GM23338 (cell line): ENCODE results near the gene EDEM3. TPM values are rescaled to one million over a fixed set of nuclear protein-coding genes. Genes with fewer than 3 reads are reported as not detected.

ENCODE experiments used
- ATAC-seq: fragments of 200-7000 bp; cut with Tn5 transposase; 3 replicates; pipeline ENCODE4 v1.9.1; 2020
- DNase-seq: peaks from one replicate; pipeline ENCODE4 v3.0.0-alpha.2; 2015; ENCODE audit warnings: low spot score
- H2AFZ ChIP-seq: fragments of 200-600 bp; sonication (generic); 2 replicates; pipeline ENCODE4 v1.8.0; 2016; ENCODE audit warnings: antibody characterized with exemption, mild to moderate bottlenecking, moderate library complexity
- H3F3A ChIP-seq: fragments of 200-600 bp; sonication (generic); replicated peaks from 2 replicates; pipeline ENCODE4 v1.8.0; 2017; ENCODE audit warnings: antibody characterized with exemption, mixed run types, low read depth
- H3K27ac ChIP-seq: fragments of 200-600 bp; sonication (generic); 2 replicates; pipeline ENCODE4 v1.6.1; 2016; ENCODE audit warnings: low read depth
- H3K27me3 ChIP-seq: fragments of 200-600 bp; sonication (generic); 2 replicates; pipeline ENCODE4 v1.8.0; 2016; ENCODE audit warnings: mild to moderate bottlenecking, mixed run types, moderate library complexity; ENCODE audit not compliant: insufficient read depth
- H3K36me3 ChIP-seq: fragments of 200-600 bp; sonication (generic); 2 replicates; pipeline ENCODE4 v1.8.0; 2016; ENCODE audit warnings: mild to moderate bottlenecking; ENCODE audit not compliant: insufficient read depth
- H3K4me1 ChIP-seq: fragments of 200-600 bp; sonication (generic); 2 replicates; pipeline ENCODE4 v1.8.0; 2016; ENCODE audit warnings: mild to moderate bottlenecking, moderate library complexity; ENCODE audit not compliant: insufficient read depth
- H3K4me2 ChIP-seq: fragments of 200-600 bp; sonication (generic); 2 replicates; pipeline ENCODE4 v1.7.1; 2017; ENCODE audit warnings: mixed run types
- H3K4me3 ChIP-seq: fragments of 200-600 bp; sonication (generic); 2 replicates; pipeline ENCODE4 v1.6.1; 2016; ENCODE audit warnings: mixed run types
- H3K79me2 ChIP-seq: fragments of 200-600 bp; sonication (generic); replicated peaks from 2 replicates; pipeline ENCODE4 v1.8.0; 2017; ENCODE audit warnings: mild to moderate bottlenecking; ENCODE audit not compliant: insufficient read depth
- H3K9me2 ChIP-seq: fragments of 200-600 bp; sonication (generic); 2 replicates; pipeline ENCODE4 v1.8.0; 2017; ENCODE audit not compliant: insufficient read depth
- H4K20me1 ChIP-seq: fragments of 200-600 bp; sonication (generic); replicated peaks from 2 replicates; pipeline ENCODE4 v1.8.0; 2017; ENCODE audit warnings: mild to moderate bottlenecking; ENCODE audit not compliant: insufficient read depth
- H3K27ac Mint-ChIP-seq: 2 replicates; pipeline ENCODE4 v1.8.0; 2020; ENCODE audit warnings: inconsistent platforms, mild to moderate bottlenecking, moderate library complexity, mixed read lengths
- H3K27me3 Mint-ChIP-seq: 3 replicates; pipeline ENCODE4 v1.8.0; 2022; ENCODE audit warnings: low read depth, mild to moderate bottlenecking, moderate library complexity, mixed read lengths, inconsistent platforms; ENCODE audit not compliant: insufficient read depth, poor library complexity
- H3K36me3 Mint-ChIP-seq: 3 replicates; pipeline ENCODE4 v1.8.0; 2021; ENCODE audit warnings: low read depth, mild to moderate bottlenecking, inconsistent platforms, moderate library complexity, mixed read lengths
- H3K4me1 Mint-ChIP-seq: 3 replicates; pipeline ENCODE4 v1.8.0; 2020; ENCODE audit warnings: mild to moderate bottlenecking, inconsistent platforms, mixed read lengths
- H3K4me3 Mint-ChIP-seq: 3 replicates; pipeline ENCODE4 v1.8.0; 2021; ENCODE audit warnings: moderate library complexity, mild to moderate bottlenecking, inconsistent platforms, mixed read lengths
- H3K9me3 Mint-ChIP-seq: 3 replicates; pipeline ENCODE4 v1.8.0; 2020; ENCODE audit warnings: moderate library complexity, mild to moderate bottlenecking, inconsistent platforms, mixed read lengths
- CTCF ChIP-seq, 2 experiments: fragments of 200-600 bp in 1 of 2; sonication (generic) in 1 of 2; conservative IDR thresholded peaks; 2 replicates each; pipeline versions ENCODE4 v1.5.1 to v1.6.1; 2016 to 2017; ENCODE audit warnings: antibody characterized with exemption in 2 of 2, low read depth in 2 of 2, mild to moderate bottlenecking in 2 of 2, moderate library complexity in 1 of 2
- ETS1 ChIP-seq: IDR thresholded peaks from 2 replicates; pipeline ENCODE4 v1.6.1; 2016; ENCODE audit warnings: antibody characterized with exemption
- JUNB ChIP-seq: IDR thresholded peaks from one replicate; pipeline ENCODE4 v1.6.1; 2016; ENCODE audit warnings: antibody characterized with exemption; ENCODE audit not compliant: unreplicated experiment
- NANOG ChIP-seq: IDR thresholded peaks from 2 replicates; pipeline ENCODE4 v1.6.1; 2016; ENCODE audit warnings: antibody characterized with exemption, borderline replicate concordance
- POLR2AphosphoS5 ChIP-seq: IDR thresholded peaks from 2 replicates; pipeline ENCODE4 v1.6.1; 2016; ENCODE audit warnings: antibody characterized with exemption, low read depth
- ZNF462 ChIP-seq: fragments of 250-450 bp; sonication (Bioruptor Pico); IDR thresholded peaks from 2 replicates; pipeline ENCODE4 v1.5.0; 2020; ENCODE audit warnings: mild to moderate bottlenecking, moderate library complexity
- polyA plus RNA-seq: library from polyadenylated mRNA; unstranded; fragments of >200 nt; fragmentation: Nextera tagmentation; extraction: Ambion mirVana; gene quantifications from 2 replicates; pipeline ENCODE4 v1.2.1, GENCODE V29; 2016
- total RNA-seq: library from RNA; depleted of rRNA; stranded (reverse); fragments of >200 nt; shearing (Covaris generic); gene quantifications from 2 replicates; pipeline ENCODE4 v1.2.3, GENCODE V29; 2014

Gene EDEM3
- total and polyA plus RNA-seq, 2 experiments from 2014 or later: 4.8 to 11.5 TPM

- Histone ChIP-seq H3K4me2 (no peak overlapping the region), H3K4me3 (no peak overlapping the region), H3K79me2 (no peaks in the 10 kb centered on the region), H3F3A (no peaks in the 10 kb centered on the region), H3K27me3 (no peaks in the 10 kb centered on the region), H4K20me1 (no peaks in the 10 kb centered on the region), H3K27ac (no peak overlapping the region), H3K36me3 (no peaks in the 10 kb centered on the region), H3K9me2 (no peaks in the 10 kb centered on the region), H3K4me1 (no peaks in the 10 kb centered on the region), H2AFZ (no peak overlapping the region)
- ATAC-seq: no peak
- DNase-seq: no peak
- no peaks in the 10 kb centered on the region for H3K4me1 Mint-ChIP-seq
- H3K27me3 Mint-ChIP-seq: peaks cover 3% of the 10 kb centered on the region
- H3K36me3 Mint-ChIP-seq: no peaks in the 10 kb centered on the region; the same call in 1 of the 3 replicates
- H3K9me3 Mint-ChIP-seq: no peaks in the 10 kb centered on the region
- no peak for TF ChIP-seq JUNB
- TF ChIP-seq POLR2AphosphoS5: no peak
- no peak for TF ChIP-seq ZNF462 (CRISPR knock-in tag)
- no peak for TF ChIP-seq ETS1
- TF ChIP-seq CTCF (conservative IDR thresholded peaks at IDR 0.05; ENCODE audit: low read depth in 2 of 2): no peak
- no peak for TF ChIP-seq NANOG
- no peak overlapping the region for H3K4me3 Mint-ChIP-seq
- H3K27ac Mint-ChIP-seq: no peak overlapping the region
These were observed 48.5 kb upstream of the EDEM3 start for GRCh38 chr1:184803180-184803492.
